SK-N-MC (cell line): Measurements from ENCODE around the gene DPEP2.
"Not testable (repeated sequence)": the region's sequence is repeated elsewhere in the genome, so short reads cannot be mapped to it uniquely, and the experiment has no call there.

Source experiments
- DNase-seq: peaks from one replicate; pipeline ENCODE4 v3.0.0-alpha.2; 2011; ENCODE audit warnings: low read depth, low spot score
- H3K27ac ChIP-seq: fragments of 200-600 bp; sonication (generic); 2 replicates; pipeline ENCODE4 v1.5.1; 2016; ENCODE audit warnings: mixed run types
- H3K36me3 ChIP-seq: fragments of 200-600 bp; sonication (generic); 2 replicates; pipeline ENCODE4 v1.6.1; 2017; ENCODE audit warnings: antibody characterized with exemption, low read length, mixed read lengths; ENCODE audit not compliant: insufficient read depth
- H3K4me3 ChIP-seq: fragments of 200-600 bp; sonication (generic); 2 replicates; pipeline ENCODE4 v1.5.1; 2016
- H3K9ac ChIP-seq: fragments of 200-600 bp; sonication (generic); 2 replicates; pipeline ENCODE4 v1.8.0; 2017; ENCODE audit warnings: mixed run types, mixed read lengths; ENCODE audit not compliant: insufficient read length
- H3K9me3 ChIP-seq: fragments of 200-600 bp; sonication (generic); 2 replicates; pipeline ENCODE4 v1.6.1; 2017; ENCODE audit warnings: low read depth, mild to moderate bottlenecking, antibody characterized with exemption, low read length, moderate library complexity, mixed read lengths
- EZH2 ChIP-seq: fragments of 200-600 bp; sonication (generic); IDR thresholded peaks from one replicate; pipeline ENCODE4 v1.6.1; 2017; ENCODE audit warnings: antibody characterized with exemption
- FOXP2 ChIP-seq: optimal IDR thresholded peaks from 2 replicates; pipeline ENCODE3; 2011; ENCODE audit warnings: mild to moderate bottlenecking, moderate library complexity; ENCODE audit not compliant: insufficient read depth; ENCODE audit errors: extremely low read length, control extremely low read depth
- POLR2AphosphoS5 ChIP-seq: IDR thresholded peaks from 2 replicates; pipeline ENCODE4 v1.6.1; 2012; ENCODE audit warnings: mild to moderate bottlenecking, low read depth, low read length, borderline replicate concordance

Gene DPEP2

DNA sequence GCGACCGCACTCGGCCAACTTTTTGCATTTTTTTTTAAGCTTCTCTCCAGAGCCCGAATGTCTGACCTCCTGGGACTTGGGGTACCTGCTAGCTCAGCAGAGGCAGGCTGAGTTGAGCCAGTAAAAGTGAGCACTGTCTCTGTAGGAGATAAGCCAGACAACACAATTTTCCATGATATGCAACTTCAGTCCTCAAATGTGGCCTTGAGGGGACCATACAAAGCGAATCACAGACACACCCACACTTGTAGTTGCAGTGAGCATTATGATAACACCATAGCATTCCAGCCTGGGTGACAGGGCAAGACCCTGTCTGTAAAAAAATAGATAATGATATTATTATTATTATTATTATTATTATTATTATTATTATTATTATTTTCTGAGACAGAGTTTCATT, 2.6 kb downstream of the DPEP2 start:
- H3K9me3 ChIP-seq: no peaks in the 10 kb centered on the region
- no peak overlapping the region for H3K4me3 ChIP-seq
- H3K27ac ChIP-seq: no peak overlapping the region
- no peak overlapping the region for H3K9ac ChIP-seq
- H3K36me3 ChIP-seq: no peaks in the 10 kb centered on the region
- TF ChIP-seq POLR2AphosphoS5: no peak
- no peak for TF ChIP-seq EZH2
- no peak for TF ChIP-seq FOXP2
- DNase-seq: no peak

- H3K27ac ChIP-seq: no peak overlapping the region
- H3K36me3 ChIP-seq: no peaks in the 10 kb centered on the region
- no peak for DNase-seq
- H3K4me3 ChIP-seq: no peak overlapping the region
- no peak overlapping the region for H3K9ac ChIP-seq
- TF ChIP-seq POLR2AphosphoS5: no peak
- TF ChIP-seq FOXP2: no peak
- TF ChIP-seq EZH2: no peak
- H3K9me3 ChIP-seq: no peaks in the 10 kb centered on the region
Observed at GRCh38 chr16:67995423-67995822, 3.9 kb downstream of the DPEP2 start.

- not testable (repeated sequence) for H3K27ac ChIP-seq, H3K9me3 ChIP-seq, DNase-seq, H3K9ac ChIP-seq, H3K4me3 ChIP-seq, H3K36me3 ChIP-seq
Observed at GRCh38 chr16:67994040-67994408, 5.3 kb downstream of the DPEP2 start.

DNA sequence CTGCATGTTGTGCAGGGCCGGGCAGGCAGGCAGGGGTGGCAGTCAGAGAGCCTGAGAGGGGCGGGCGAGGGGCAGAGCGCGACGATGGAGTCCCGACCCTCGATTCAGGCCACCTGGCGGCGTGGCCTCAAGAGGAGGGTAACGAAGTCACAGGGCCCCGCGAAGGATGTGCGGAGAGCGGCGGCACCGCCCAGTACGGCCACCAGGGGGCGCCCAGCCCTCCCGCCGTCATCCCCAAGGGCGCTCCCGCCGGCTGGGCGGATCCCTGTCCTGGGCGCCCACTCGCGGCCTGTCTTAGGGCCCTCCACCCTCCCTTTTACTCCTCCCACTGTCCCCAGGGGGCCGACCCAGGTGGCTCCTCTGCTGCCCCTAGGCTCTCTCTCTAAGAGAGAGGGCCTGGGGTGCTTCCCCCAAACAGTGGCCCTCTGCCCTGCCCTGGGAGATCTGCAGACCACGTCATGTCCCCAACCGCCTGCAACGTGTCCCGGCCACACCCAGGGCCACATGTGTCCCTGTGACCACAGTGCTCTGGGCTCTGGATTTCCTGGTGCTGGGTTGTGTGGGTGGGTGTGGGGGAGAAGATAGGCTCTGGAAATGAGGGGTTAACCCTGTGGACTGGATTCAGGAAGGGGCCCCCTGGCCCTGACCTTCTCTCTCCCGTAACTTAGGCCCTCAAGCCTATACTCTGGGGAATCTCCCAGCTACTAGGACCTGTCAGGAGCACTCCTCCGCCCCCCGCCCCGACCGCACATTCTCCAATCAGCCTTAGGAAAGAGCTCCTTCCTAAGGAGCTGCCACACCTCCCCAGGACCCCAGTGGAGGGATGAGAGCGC, 5.9 kb downstream of the DPEP2 start:
- Histone ChIP-seq H3K27ac (no peak overlapping the region), H3K9me3 (no peaks in the 10 kb centered on the region), H3K9ac (no peak overlapping the region), H3K4me3 (no peak overlapping the region), H3K36me3 (no peaks in the 10 kb centered on the region)
- TF ChIP-seq EZH2 (no peak), FOXP2 (no peak), POLR2AphosphoS5 (no peak)
- DNase-seq: no peak

GRCh38 chr16:67992661-67993206, 6.5 kb downstream of the DPEP2 start:
- TF ChIP-seq POLR2AphosphoS5 (no peak), EZH2 (no peak), FOXP2 (no peak)
- Histone ChIP-seq H3K9ac (no peak overlapping the region), H3K4me3 (no peak overlapping the region), H3K9me3 (no peaks in the 10 kb centered on the region), H3K36me3 (no peaks in the 10 kb centered on the region), H3K27ac (no peak overlapping the region)
- no peak for DNase-seq

GRCh38 chr16:67990018-67990386, 9.3 kb downstream of the DPEP2 start:
- no peak for TF ChIP-seq POLR2AphosphoS5
- no peak for TF ChIP-seq FOXP2
- TF ChIP-seq EZH2: no peak
- Histone ChIP-seq H3K9me3 (no peaks in the 10 kb centered on the region), H3K4me3 (no peak overlapping the region), H3K36me3 (no peaks in the 10 kb centered on the region), H3K27ac (no peak overlapping the region), H3K9ac (no peak overlapping the region)
- DNase-seq: no peak

GRCh38 chr16:67989322-67990017, 9.8 kb downstream of the DPEP2 start:
- H3K36me3 ChIP-seq: no peaks in the 10 kb centered on the region
- no peaks in the 10 kb centered on the region for H3K9me3 ChIP-seq
- no peak for DNase-seq
- H3K27ac ChIP-seq: no peak overlapping the region
- no peak overlapping the region for H3K4me3 ChIP-seq
- no peak overlapping the region for H3K9ac ChIP-seq
- TF ChIP-seq FOXP2 (no peak), EZH2 (no peak), POLR2AphosphoS5 (no peak)

GRCh38 chr16:67988675-67989074, 10.6 kb downstream of the DPEP2 start:
- no peak for DNase-seq
- no peak overlapping the region for H3K27ac ChIP-seq
- TF ChIP-seq POLR2AphosphoS5: no peak
- no peak for TF ChIP-seq EZH2
- TF ChIP-seq FOXP2: no peak
- no peak overlapping the region for H3K9ac ChIP-seq
- no peaks in the 10 kb centered on the region for H3K9me3 ChIP-seq
- H3K4me3 ChIP-seq: no peak overlapping the region
- no peaks in the 10 kb centered on the region for H3K36me3 ChIP-seq

DNA sequence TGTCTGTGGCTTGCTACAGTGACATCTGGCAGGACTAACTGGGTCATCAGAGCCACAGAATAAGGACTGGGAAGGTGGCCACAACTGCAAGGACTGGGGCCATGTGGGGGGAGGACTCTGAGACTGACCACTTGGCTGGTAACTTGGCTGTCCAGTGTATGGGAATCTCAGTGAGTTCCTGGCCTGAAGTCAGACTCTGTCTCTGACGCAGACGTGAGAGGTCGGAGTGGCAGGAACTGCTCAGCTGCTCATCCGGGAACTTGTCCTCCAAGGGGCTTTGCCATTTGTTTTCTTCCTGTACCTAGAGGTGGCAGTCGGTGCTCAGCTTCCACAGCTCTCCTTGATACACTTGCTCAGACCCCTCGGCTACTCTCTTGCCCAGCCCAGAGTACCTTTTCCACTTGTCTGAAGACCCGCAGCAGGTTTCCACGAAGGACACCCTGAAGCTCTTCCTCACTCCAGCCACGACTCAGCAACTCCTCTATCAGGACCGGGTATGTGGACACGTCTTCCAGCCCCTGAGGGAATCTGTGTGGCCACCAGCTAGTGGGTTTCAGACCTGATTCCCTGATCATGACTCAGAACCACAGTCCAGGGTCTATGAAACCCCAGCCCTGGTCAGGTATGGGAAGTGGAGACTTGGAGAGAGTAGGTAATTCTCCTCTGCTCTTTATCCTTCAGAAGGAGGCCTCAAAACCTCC, 11.7 kb downstream of the DPEP2 start:
- no peak for TF ChIP-seq POLR2AphosphoS5
- no peak for TF ChIP-seq FOXP2
- no peak for TF ChIP-seq EZH2

More for the DNA sequence above, 11.7 kb downstream of the DPEP2 start:
- H3K9me3 ChIP-seq: no peaks in the 10 kb centered on the region
- no peak for DNase-seq
- no peak overlapping the region for H3K4me3 ChIP-seq
- no peak overlapping the region for H3K9ac ChIP-seq
- no peak overlapping the region for H3K27ac ChIP-seq
- no peaks in the 10 kb centered on the region for H3K36me3 ChIP-seq
